Measurements from ENCODE around the gene AGAP1. TPM values are rescaled to one million over a fixed set of nuclear protein-coding genes. Genes with fewer than 3 reads are reported as not detected.

Gene AGAP1
- polyA plus RNA-seq, 1 donor from 2014 or later, result 17.4 TPM

- no peaks in the 10 kb centered on the region for H3K36me3 ChIP-seq (ENCODE audit: insufficient read depth, low read length)
- H3K4me2 ChIP-seq (ENCODE audit: low read length), result no peak overlapping the region
- peaks cover 24% of the 10 kb centered on the region for H3K79me2 ChIP-seq (replicated peaks; ENCODE audit: insufficient read depth, low read length)
- H3K9me2 ChIP-seq (ENCODE audit: insufficient read depth, low read length), result no peaks in the 10 kb centered on the region
- no peaks in the 10 kb centered on the region for H3K9me3 ChIP-seq (ENCODE audit: low read length)
- no peak overlapping the region for H2AFZ ChIP-seq (ENCODE audit: low read depth, low read length)
- H3F3A ChIP-seq (ENCODE audit: insufficient read depth, low read length, poor library complexity, severe bottlenecking), result no peaks in the 10 kb centered on the region
- no peaks in the 10 kb centered on the region for H4K20me1 ChIP-seq (ENCODE audit: insufficient read depth)
- H3K27me3 ChIP-seq (ENCODE audit: insufficient read depth, low read depth, low read length), result no peaks in the 10 kb centered on the region
- H3K4me3 ChIP-seq (ENCODE audit: low read length), result no peak overlapping the region
- no peak overlapping the region for H3K27ac ChIP-seq (ENCODE audit: low read length)
- no peak for TF ChIP-seq REST (IDR thresholded peaks at IDR 0.05; ENCODE audit: borderline replicate concordance)
- no peak for TF ChIP-seq CTCF (IDR thresholded peaks at IDR 0.05; ENCODE audit: poor library complexity, severe bottlenecking)
- no peak for TF ChIP-seq SMC3 (conservative IDR thresholded peaks at IDR 0.05; ENCODE audit: poor library complexity)
- no peak for TF ChIP-seq RAD21 (conservative IDR thresholded peaks at IDR 0.05)
- TF ChIP-seq EP300 (conservative IDR thresholded peaks at IDR 0.05; ENCODE audit: poor library complexity, severe bottlenecking), result no peak
- no peak for TF ChIP-seq EZH2 (IDR thresholded peaks at IDR 0.05; ENCODE audit: borderline replicate concordance, insufficient read depth, low read length, poor library complexity, severe bottlenecking)
- no peak for TF ChIP-seq POLR2AphosphoS5 (IDR thresholded peaks at IDR 0.05)
- TF ChIP-seq MXI1 (conservative IDR thresholded peaks at IDR 0.05; ENCODE audit: poor library complexity, severe bottlenecking), result no peak
- no peak for TF ChIP-seq TAF1 (IDR thresholded peaks at IDR 0.05; ENCODE audit: low read depth)
- no peak overlapping the region for H3K9ac ChIP-seq (ENCODE audit: low read length)
Measured at GRCh38 chr2:235546436-235546835, 52.6 kb downstream of the AGAP1 start.

- no peak overlapping the region for H3K9ac ChIP-seq (ENCODE audit: low read length)
- H3K4me3 ChIP-seq (ENCODE audit: low read length), result no peak overlapping the region
- no peaks in the 10 kb centered on the region for H3F3A ChIP-seq (ENCODE audit: insufficient read depth, low read length, poor library complexity, severe bottlenecking)
- no peak overlapping the region for H3K4me2 ChIP-seq (ENCODE audit: low read length)
- no peaks in the 10 kb centered on the region for H3K36me3 ChIP-seq (ENCODE audit: insufficient read depth, low read length)
- peaks cover 15% of the 10 kb centered on the region for H3K79me2 ChIP-seq (replicated peaks; ENCODE audit: insufficient read depth, low read length)
- H4K20me1 ChIP-seq (ENCODE audit: insufficient read depth), result no peaks in the 10 kb centered on the region
- no peak overlapping the region for H3K27ac ChIP-seq (ENCODE audit: low read length)
- no peaks in the 10 kb centered on the region for H3K27me3 ChIP-seq (ENCODE audit: insufficient read depth, low read depth, low read length)
- no peak overlapping the region for H2AFZ ChIP-seq (ENCODE audit: low read depth, low read length)
- H3K9me3 ChIP-seq (ENCODE audit: low read length), result no peaks in the 10 kb centered on the region
- TF ChIP-seq REST (IDR thresholded peaks at IDR 0.05; ENCODE audit: borderline replicate concordance) (no peak), MXI1 (conservative IDR thresholded peaks at IDR 0.05; ENCODE audit: poor library complexity, severe bottlenecking) (no peak), EZH2 (IDR thresholded peaks at IDR 0.05; ENCODE audit: borderline replicate concordance, insufficient read depth, low read length, poor library complexity, severe bottlenecking) (no peak), POLR2AphosphoS5 (IDR thresholded peaks at IDR 0.05) (no peak), RAD21 (conservative IDR thresholded peaks at IDR 0.05) (no peak), TAF1 (IDR thresholded peaks at IDR 0.05; ENCODE audit: low read depth) (no peak), EP300 (conservative IDR thresholded peaks at IDR 0.05; ENCODE audit: poor library complexity, severe bottlenecking) (no peak), CTCF (IDR thresholded peaks at IDR 0.05; ENCODE audit: poor library complexity, severe bottlenecking) (no peak), SMC3 (conservative IDR thresholded peaks at IDR 0.05; ENCODE audit: poor library complexity) (no peak)
- no peaks in the 10 kb centered on the region for H3K9me2 ChIP-seq (ENCODE audit: insufficient read depth, low read length)
Measured at GRCh38 chr2:235549735-235550377, 56.0 kb downstream of the AGAP1 start.

Measured in neural cell (in vitro differentiated cells).